Activated gamma-delta T cell treated with anti-CD3 and anti-CD28 coated beads, Interleukin-2, amount 50 U/mL, for 16 hours (primary cell): Measurements from ENCODE around the gene LZTS2.
"Not testable (repeated sequence)": the region's sequence is repeated elsewhere in the genome, so short reads cannot be mapped to it uniquely, and the experiment has no call there.

ENCODE experiments used
- DNase-seq: peaks from one replicate; pipeline ENCODE4 v3.0.0-alpha.2; 2020; ENCODE audit warnings: low read depth

Gene LZTS2, protein sequence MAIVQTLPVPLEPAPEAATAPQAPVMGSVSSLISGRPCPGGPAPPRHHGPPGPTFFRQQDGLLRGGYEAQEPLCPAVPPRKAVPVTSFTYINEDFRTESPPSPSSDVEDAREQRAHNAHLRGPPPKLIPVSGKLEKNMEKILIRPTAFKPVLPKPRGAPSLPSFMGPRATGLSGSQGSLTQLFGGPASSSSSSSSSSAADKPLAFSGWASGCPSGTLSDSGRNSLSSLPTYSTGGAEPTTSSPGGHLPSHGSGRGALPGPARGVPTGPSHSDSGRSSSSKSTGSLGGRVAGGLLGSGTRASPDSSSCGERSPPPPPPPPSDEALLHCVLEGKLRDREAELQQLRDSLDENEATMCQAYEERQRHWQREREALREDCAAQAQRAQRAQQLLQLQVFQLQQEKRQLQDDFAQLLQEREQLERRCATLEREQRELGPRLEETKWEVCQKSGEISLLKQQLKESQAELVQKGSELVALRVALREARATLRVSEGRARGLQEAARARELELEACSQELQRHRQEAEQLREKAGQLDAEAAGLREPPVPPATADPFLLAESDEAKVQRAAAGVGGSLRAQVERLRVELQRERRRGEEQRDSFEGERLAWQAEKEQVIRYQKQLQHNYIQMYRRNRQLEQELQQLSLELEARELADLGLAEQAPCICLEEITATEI

GRCh38 chr10:100999742-101000126 is at the start of gene LZTS2:
LZTS2 (plus strand) TSS chr10:100999808; CDS start chr10:101002539, 2,731 bp downstream.
- no peak for DNase-seq

DNA sequence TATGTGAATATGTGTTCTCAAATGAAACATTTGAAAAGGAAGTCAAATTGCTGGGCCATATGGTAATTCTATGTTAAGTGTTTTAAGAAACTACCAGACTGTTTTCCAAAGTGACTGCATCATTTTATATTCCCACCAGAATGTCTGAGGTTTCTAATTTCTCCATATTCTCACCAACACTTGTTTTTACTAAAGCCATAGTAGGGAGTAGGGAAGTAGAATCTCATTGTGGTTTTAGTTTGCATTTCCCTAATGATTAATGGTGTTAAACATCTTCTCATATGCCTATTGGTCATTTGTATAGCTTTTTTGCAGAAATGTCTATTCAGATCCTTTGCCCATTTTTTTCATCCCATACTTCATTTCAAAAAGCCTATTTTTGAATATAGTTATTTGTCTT is 39.4 kb upstream of the LZTS2 start:
- no peak for DNase-seq

DNA sequence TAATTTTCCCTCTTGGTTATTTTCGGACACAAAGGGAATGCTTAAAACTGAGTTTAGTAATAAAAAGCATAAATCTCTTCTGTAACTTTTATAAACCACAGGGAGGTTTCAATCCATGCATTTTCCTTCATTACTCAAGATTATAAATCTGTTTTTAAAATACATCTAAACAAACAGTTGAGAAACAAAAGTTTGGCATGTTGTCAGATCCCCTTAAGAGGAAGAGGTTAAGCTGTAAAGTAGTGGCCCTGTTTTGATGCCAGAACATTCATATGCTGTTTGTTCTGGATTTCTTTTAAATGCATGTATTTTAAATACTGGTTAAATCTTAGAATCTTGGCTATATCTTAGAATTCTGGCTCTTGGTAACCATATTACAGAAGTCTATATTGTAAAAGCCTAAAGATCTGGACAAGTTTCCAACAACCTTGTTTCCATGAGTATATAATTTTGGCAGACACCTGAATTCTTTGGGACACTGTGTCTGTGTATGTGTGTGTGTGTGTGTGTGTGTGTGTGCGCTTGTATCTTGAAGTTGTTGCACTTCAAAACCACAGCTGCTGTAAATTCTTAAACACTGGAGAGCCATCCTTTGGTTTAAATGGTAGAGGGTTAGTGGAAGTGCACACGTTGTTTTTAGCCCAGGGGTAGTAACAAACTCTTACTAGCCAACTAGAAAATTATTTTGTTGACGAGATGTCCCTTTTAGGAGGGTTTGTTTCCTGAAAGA is 37.1 kb upstream of the LZTS2 start:
- DNase-seq, result no peak

GRCh38 chr10:100963826-100964225 is 35.8 kb upstream of the LZTS2 start:
- DNase-seq, result no peak

DNA sequence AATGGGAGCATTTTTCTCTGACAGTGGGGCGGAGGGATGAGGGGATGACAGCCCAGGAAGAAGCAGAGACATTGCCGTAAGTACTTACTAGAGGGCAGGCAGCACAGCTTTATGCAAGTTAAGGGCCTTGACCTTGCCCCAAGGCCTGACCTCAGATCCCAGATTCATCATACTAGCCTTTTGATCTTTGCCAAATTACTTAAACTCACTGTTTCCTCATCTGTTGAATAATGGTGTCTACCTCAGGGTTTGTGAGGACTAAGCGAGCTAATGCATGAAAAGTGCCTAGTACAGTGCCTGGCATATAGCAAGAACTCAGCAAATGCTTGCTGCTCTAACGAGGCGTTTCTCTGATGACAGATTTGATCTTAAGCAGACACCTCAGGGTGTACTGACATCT is 33.8 kb upstream of the LZTS2 start:
- no peak for DNase-seq

DNA sequence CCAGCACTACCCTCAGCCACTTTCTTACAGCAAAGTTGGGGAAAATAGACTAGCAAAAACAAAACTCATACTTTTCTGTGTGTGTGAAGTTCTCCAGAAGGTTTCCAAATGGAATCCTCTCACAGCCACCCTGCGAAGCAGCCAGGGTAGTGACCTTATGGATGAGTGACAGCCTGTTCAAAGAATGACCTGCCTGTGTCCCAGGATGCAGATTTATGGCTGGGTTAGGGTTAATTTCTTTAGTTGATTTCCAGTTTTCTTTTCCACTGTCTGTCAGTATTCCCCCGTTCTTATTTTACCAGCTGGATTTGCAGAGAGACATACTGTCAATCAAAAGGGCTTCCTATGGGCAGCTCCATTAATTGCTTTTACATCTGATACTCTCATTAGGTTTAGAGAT is 32.7 kb upstream of the LZTS2 start:
- no peak for DNase-seq

DNA sequence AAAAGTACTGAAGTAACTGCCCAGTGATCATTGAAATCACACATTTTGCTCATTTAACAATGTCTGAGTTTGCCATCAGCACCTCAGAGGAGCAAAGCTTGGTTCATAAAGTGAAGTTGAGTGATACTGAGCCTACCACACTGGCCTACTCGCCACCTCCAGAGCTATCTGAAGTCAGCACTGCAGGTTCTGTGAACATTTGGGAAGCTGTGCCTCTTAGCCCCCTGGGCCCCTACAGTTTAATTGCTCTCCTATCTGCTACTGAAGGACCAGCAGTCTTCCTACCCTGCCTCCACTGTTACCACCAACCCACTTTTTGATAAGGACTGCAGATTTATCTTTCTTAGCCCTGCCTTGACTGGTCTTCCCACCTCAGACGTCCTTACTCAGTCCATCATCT is 32.3 kb upstream of the LZTS2 start:
- DNase-seq, result no peak

DNA sequence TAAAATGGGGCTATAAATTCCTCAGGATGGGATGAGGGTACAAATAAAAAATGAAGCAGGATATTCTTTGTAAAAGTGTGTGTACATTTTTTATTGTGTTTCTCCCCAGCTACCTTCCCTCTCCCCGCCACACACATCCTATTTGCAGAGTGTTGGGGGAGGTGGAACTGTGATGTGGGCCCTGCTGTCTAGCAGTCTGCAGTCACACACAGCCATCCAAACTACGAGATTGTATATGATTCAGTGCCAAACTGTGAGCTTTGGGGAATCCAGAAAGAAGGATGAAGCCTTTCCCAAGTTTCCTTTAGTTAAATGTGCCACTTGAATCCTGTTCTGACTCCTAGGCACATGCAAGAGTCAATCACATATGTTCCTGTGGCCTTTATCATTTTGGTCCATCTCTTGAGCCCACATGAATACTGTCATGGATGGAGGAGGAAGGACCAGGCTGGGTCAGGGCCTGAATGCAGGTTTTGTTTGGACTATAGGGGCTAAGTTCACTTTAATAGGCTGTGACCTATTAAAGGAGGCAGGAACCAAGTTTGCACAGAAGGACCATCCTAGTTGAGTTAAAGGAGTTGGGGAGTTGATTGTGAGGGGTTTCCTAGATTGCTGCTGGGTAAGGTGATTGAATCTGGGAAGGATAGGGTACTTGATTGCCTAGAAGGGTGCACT is 31.4 kb upstream of the LZTS2 start:
- DNase-seq, result no peak

DNA sequence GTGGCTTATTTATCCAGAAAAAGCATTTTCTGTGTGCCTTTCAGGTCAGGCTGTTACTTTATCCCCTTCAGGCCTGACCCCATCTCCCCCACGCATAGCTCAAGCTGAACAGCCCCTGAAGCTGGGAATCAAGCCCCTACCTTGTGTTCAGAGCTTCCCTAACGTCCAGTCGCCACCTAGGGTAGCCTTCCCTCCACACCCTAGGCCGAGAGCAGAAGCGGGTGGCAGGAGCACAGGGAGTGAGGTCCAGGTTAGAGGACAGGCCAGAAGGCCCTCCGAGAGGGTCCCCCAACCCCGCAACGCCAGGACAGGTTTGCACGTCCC is 30.8 kb upstream of the LZTS2 start:
- no peak for DNase-seq

DNA sequence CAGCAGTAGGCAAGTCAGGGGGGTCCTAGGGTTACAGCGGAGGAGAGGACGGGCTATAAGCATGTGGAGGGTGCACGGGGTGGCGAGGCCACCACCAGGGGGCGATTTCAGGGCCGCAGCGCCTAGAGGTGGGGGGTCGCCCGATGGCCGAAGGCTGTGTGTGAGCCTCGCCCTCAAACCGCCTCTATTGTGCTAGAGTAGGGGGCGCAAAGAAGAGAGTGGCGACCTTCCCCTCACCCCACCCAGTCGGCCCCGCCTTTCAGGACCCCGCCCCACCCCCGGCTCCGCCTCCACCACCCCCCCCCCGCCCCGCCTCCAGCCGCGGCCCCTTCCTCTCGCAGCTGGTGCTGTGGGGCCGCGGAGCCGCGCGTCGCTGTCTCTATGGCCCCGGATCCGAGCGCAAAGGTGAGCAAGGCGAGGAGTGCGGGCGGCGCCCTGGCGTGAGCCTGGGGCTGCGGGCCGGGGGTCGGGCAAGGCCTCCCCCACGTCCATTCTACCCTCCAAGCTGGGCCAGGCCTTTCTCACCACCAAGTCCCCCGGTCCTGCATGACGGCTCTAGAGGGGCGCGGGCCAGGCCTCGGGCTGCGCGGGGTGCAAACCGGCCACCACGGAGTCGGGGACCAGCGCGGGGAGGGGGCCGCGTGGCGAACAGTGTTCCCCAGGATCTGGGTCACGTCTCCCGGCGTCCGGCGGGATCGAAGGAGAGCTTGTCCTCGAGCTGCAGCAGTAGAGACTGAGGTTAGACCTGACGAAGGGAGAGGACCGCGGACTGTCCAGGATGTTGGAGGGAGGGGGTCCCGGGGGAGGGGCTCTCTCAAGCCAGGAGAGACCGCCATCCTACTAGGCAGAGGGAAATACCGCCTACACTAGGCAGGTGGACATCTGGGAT is 30.2 kb upstream of the LZTS2 start, which contains the start of gene SEMA4G:
TSS of gene SEMA4G (plus strand) at position 318 of the 889 bp plus-strand sequence. CDS start 3,409 bp downstream, outside the sequence.
- DNase-seq, result peak; percentile 24

DNA sequence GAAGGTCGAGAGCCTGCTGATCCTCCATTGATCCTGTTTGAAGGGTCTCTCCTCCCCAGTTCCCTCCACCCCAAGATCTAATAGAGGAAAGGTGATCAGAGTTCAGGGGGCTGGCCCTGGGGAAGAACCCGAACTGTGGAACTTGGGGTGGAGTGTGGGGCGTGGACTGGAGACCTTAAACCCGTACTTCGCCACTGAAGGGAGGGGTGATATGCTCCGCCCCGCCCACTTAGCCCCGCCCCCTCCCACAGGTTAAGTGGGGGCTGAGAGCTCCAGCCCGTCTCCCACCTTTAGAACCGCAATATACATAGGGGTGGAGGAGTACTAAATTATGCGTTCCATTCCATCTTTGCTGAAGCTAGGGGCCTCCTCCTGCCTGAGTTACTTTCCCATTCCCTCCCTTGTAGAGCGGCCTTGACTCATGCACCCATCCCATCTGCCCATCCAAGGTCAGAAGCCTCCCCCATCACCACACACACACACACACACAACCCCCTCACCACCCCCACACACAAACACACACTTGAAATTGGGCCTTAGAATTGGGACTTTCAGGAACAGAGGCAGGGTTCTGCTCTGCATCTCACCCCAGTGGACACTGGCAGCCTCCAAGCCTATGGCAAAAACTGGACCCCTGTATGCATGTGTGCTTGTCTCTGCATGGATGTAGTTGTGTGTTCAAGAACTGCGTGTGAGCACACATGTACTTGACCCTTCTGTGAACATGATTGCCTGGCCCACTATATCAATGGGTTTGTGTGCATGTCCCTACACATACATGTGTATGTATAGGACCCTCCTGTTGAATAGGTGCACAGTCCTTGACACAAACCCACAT is 29.3 kb upstream of the LZTS2 start:
- no peak for DNase-seq

- DNase-seq, result no peak
Observed at GRCh38 chr10:100970914-100971811, 28.4 kb upstream of the LZTS2 start.

DNA sequence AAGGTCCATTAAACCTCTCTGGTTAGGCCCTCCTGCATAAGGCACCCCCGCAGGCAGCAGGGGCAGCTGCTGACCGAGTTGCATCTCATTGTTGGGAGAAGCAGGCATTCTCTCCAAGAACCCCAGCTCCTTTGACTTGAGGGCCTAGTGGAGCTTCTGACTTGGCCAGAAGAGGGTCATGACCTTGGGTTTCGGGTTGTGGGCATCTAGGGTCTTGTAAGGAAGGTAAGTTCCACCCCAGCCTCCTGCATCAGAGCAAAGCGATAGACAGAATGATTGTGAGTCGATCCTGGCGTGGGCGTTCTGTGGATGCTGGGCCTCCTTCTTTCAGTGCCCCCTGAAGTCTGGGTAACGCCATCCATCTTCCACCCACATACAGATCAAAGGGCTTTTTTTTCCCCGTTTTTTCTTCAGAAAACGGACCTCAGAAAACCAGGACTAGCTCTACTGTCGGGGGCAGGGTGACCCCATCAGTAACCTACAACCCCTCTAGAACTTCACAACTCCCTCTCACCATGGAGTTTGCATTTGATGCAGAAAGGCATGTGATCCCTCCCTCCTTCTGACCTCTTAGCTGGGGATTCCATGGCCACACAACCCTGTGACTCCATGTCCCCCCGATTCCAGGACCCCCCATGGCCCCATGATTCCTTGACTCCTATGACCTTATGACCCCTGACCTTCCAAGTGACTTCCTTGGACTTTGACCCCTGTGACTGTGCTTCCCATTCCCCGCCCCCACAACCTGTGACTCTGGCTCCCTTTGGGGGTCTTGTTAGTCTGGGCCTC is 27.3 kb upstream of the LZTS2 start:
- DNase-seq, result no peak

DNA sequence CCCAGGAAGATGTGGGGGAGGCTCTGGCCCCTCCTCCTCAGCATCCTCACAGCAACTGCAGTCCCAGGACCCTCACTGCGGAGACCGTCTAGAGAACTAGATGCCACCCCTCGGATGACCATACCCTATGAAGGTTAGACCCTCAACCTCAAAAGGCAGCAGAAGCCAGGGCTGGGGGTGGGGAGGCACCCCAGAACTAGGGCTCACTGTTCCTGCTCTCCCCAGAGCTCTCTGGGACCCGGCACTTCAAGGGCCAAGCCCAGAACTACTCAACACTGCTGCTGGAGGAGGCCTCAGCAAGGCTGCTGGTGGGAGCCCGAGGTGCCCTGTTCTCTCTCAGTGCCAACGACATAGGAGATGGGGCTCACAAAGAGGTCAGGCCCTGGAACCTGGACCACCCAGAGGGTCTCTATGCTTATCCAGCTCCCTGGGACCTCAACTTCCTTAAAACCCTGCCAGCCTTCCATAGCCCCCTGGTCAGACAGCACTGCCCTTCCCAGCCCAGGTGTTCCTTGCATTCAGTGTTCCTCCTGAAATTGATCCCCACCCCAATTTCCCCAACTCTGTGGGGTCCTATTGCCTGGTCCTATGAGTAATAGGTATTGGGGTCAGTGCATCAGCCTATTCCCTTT is 26.6 kb upstream of the LZTS2 start:
- no peak for DNase-seq

- not testable (repeated sequence) for DNase-seq
Observed at GRCh38 chr10:100975397-100975796, 24.2 kb upstream of the LZTS2 start.

- no peak for DNase-seq
Observed at GRCh38 chr10:100976906-100977305, 22.7 kb upstream of the LZTS2 start.

DNA sequence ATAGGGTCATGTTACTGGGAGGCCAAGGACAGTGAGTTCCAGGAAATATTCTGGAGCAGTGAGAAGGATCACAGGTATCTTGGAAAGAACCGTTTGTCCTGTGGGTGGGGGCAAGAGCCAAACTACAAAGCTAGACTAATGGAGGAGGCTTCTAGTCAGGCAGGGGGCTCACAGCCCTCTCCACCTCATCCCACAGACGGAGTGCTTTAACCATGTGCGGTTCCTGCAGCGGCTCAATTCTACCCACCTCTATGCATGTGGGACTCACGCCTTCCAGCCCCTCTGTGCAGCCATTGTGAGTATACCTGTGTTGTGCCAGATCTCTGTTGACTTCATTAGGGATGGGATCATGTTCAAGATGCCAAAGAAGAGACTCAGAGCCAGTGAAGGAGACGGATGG is 22.2 kb upstream of the LZTS2 start:
- DNase-seq, result no peak
